Measurements from ENCODE around the gene GNG4. TPM values are rescaled to one million over a fixed set of nuclear protein-coding genes. Genes with fewer than 3 reads are reported as not detected.

Gene GNG4
- total RNA-seq, 1 experiment from 2014 or later, result 34.4 TPM

DNA sequence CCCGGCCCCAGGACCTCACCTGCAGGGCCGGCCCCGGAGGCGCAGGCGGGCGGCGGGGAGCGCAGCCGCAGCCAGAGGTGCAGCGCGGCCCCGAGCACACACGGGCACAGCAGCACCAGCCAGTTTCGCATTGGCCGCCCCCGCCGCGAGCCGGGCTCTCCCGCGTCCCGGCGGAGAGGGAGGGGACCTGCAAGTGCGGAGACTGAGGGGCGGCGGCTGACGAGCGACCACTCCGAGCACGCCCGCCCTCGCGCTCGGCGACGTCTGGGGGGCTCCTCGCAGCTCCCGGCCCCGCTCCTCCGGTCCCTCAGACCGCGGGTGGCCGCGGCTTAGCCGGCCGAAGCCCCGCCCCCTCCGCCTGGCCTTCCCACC is 145.5 kb downstream of the GNG4 start, which contains the start of gene B3GALNT2:
TSS of gene B3GALNT2 (minus strand) at position 331 of the 372 bp plus-strand sequence. CDS start at position 131, 200 bp downstream.
- H2AFZ ChIP-seq (ENCODE audit: low read length), result no peak within 1 kb of the TSS
- H3K27me3 Mint-ChIP-seq (ENCODE audit: low read depth), result no peaks in the 10 kb centered on the region

More for the DNA sequence above, 145.5 kb downstream of the GNG4 start, which contains the start of gene B3GALNT2:
- H3K14ac ChIP-seq (ENCODE audit: insufficient read depth, low read length), result peak within 1 kb of the TSS; percentile 93
- H3K27ac ChIP-seq (ENCODE audit: insufficient read length, low read depth, low read length), result peak within 1 kb of the TSS; percentile 62
- Mint-ChIP-seq H3K27ac (peak within 1 kb of the TSS; percentile 97 to 99 (median 99)), H3K4me1 (peaks cover 14 to 19% of the 10 kb centered on the region in 2 experiments), H3K9me3 (no peaks in the 10 kb centered on the region), H3K4me3 (peak within 1 kb of the TSS; percentile 87 to 96), H3K36me3 (ENCODE audit: insufficient read depth in 1 of 3, low read depth in 3 of 3) (peaks cover 0 to 2% (median 0%) of the 10 kb centered on the region in 3 experiments; a peak in 2 of 7 replicates)
- H2BK5ac ChIP-seq (ENCODE audit: insufficient read length, low read length), result no peak within 1 kb of the TSS
- peaks cover 4% of the 10 kb centered on the region for H3K79me1 ChIP-seq (ENCODE audit: insufficient read depth, low read depth, low read length, poor library complexity, severe bottlenecking)
- peak within 1 kb of the TSS; percentile 89 for H3K18ac ChIP-seq (ENCODE audit: insufficient read length, low read depth, low read length)
- no peak within 1 kb of the TSS for H3T11ph ChIP-seq (ENCODE audit: low read length)
- no peak for DNase-seq
- H4K20me1 ChIP-seq (ENCODE audit: control insufficient read depth, insufficient read depth, insufficient read length), result no peaks in the 10 kb centered on the region
- peak within 1 kb of the TSS; percentile 15 for H3K4ac ChIP-seq (ENCODE audit: low read depth, low read length)
- no peak within 1 kb of the TSS for H2BK15ac ChIP-seq (ENCODE audit: low read depth, low read length)
- H3K27me3 ChIP-seq (ENCODE audit: insufficient read depth, low read length), result no peaks in the 10 kb centered on the region
- H3K79me2 ChIP-seq (ENCODE audit: insufficient read depth, low read length), result peaks cover 11% of the 10 kb centered on the region; the same call in 1 of the 2 replicates
- peak within 1 kb of the TSS; percentile 39 for H2BK120ac ChIP-seq (ENCODE audit: low read depth, low read length, poor library complexity, severe bottlenecking)
- H3K23ac ChIP-seq (ENCODE audit: insufficient read length, low read depth, low read length), result no peak within 1 kb of the TSS
- peak within 1 kb of the TSS; percentile 94 for H3K4me2 ChIP-seq (ENCODE audit: insufficient read depth, insufficient read length, low read length)
- peaks cover 5% of the 10 kb centered on the region for H3K23me2 ChIP-seq (ENCODE audit: insufficient read length, low read depth, low read length, poor library complexity, severe bottlenecking)
- no CpG with 5 or more reads among the region's 48 CpGs for WGBS (ENCODE audit: extremely low coverage, insufficient read length, low lambda C conversion rate)
- no peak within 1 kb of the TSS for H4K91ac ChIP-seq (ENCODE audit: insufficient read length, low read depth, low read length)
- no peak within 1 kb of the TSS for H2AK5ac ChIP-seq (ENCODE audit: insufficient read length, low read length)
- no peak within 1 kb of the TSS for H2BK12ac ChIP-seq (ENCODE audit: insufficient read length, low read depth, low read length)
- no peak within 1 kb of the TSS for H3K56ac ChIP-seq (ENCODE audit: insufficient read length, low read depth, low read length)
- TF ChIP-seq, protein P1, sequence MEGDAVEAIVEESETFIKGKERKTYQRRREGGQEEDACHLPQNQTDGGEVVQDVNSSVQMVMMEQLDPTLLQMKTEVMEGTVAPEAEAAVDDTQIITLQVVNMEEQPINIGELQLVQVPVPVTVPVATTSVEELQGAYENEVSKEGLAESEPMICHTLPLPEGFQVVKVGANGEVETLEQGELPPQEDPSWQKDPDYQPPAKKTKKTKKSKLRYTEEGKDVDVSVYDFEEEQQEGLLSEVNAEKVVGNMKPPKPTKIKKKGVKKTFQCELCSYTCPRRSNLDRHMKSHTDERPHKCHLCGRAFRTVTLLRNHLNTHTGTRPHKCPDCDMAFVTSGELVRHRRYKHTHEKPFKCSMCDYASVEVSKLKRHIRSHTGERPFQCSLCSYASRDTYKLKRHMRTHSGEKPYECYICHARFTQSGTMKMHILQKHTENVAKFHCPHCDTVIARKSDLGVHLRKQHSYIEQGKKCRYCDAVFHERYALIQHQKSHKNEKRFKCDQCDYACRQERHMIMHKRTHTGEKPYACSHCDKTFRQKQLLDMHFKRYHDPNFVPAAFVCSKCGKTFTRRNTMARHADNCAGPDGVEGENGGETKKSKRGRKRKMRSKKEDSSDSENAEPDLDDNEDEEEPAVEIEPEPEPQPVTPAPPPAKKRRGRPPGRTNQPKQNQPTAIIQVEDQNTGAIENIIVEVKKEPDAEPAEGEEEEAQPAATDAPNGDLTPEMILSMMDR (conservative IDR thresholded peaks at IDR 0.05), result no peak
- no peak within 1 kb of the TSS for H4K8ac ChIP-seq (replicated peaks; ENCODE audit: insufficient read length, low read depth, low read length)
- peak within 1 kb of the TSS; percentile 4 for H4K5ac ChIP-seq (ENCODE audit: insufficient read length, low read depth, low read length)
- H3K9ac ChIP-seq (ENCODE audit: extremely low read depth, insufficient read length, low read length), result peak within 1 kb of the TSS; percentile 92
- no peak within 1 kb of the TSS for H2BK20ac ChIP-seq (ENCODE audit: low read depth, low read length, poor library complexity, severe bottlenecking)
- no peaks in the 10 kb centered on the region for H3K9me3 ChIP-seq (ENCODE audit: control insufficient read depth, low read depth, low read length)
- H3K4me1 ChIP-seq (ENCODE audit: insufficient read depth, low read length), result no peaks in the 10 kb centered on the region; the same call in 1 of the 2 replicates
